Neuronal stem cell (in vitro differentiated cells): ENCODE data around the gene FAM227B.
"Not testable (repeated sequence)": the region's sequence is repeated elsewhere in the genome, so short reads cannot be mapped to it uniquely, and the experiment has no call there.

Experiments used
- DNase-seq: peaks from one replicate; pipeline ENCODE4 v3.0.0-alpha.2; 2013; ENCODE audit warnings: low spot score
- H2AFZ ChIP-seq: one replicate; pipeline ENCODE4 v1.6.1; 2013; ENCODE audit warnings: mild to moderate bottlenecking, low read length, inconsistent platforms
- H2AK5ac ChIP-seq: 2 replicates; pipeline ENCODE4 v1.6.1; 2013; ENCODE audit warnings: low read depth, mild to moderate bottlenecking, inconsistent platforms, low read length, moderate library complexity, mixed read lengths
- H2BK120ac ChIP-seq: 2 replicates; pipeline ENCODE4 v1.6.1; 2013; ENCODE audit warnings: low read depth, mild to moderate bottlenecking, inconsistent platforms, low read length, moderate library complexity, mixed read lengths
- H2BK12ac ChIP-seq: one replicate; pipeline ENCODE4 v1.6.1; 2013; ENCODE audit warnings: low read length, inconsistent platforms
- H2BK15ac ChIP-seq: 2 replicates; pipeline ENCODE4 v1.6.1; 2013; ENCODE audit warnings: mild to moderate bottlenecking, low read length, inconsistent platforms, mixed read lengths
- H2BK5ac ChIP-seq: one replicate; pipeline ENCODE4 v1.6.1; 2013; ENCODE audit warnings: inconsistent platforms, mild to moderate bottlenecking, low read length, moderate library complexity
- H3K14ac ChIP-seq: one replicate; pipeline ENCODE4 v1.6.1; 2013; ENCODE audit warnings: low read length, inconsistent platforms
- H3K18ac ChIP-seq: 2 replicates; pipeline ENCODE4 v1.6.1; 2013; ENCODE audit warnings: low read length, inconsistent platforms
- H3K23ac ChIP-seq: 2 replicates; pipeline ENCODE4 v1.6.1; 2013; ENCODE audit warnings: low read depth, mild to moderate bottlenecking, mixed read lengths, low read length, inconsistent platforms; ENCODE audit not compliant: poor library complexity
- H3K27ac ChIP-seq: replicated peaks from 3 replicates; pipeline ENCODE4 v1.5.1; 2013; ENCODE audit warnings: low read length, inconsistent platforms
- H3K27me3 ChIP-seq, 3 experiments: 2 replicates each; pipeline ENCODE4 v1.6.1; 2013; ENCODE audit warnings: low read length in 3 of 3, mild to moderate bottlenecking in 2 of 3, inconsistent platforms in 1 of 3, low read depth in 1 of 3, mixed read lengths in 1 of 3, moderate library complexity in 1 of 3; ENCODE audit not compliant: control insufficient read depth in 3 of 3, insufficient read depth in 3 of 3
- H3K36me3 ChIP-seq, 2 donors: replicated peaks in 1 of 2; 2 replicates each; pipeline ENCODE4 v1.6.1; 2013; ENCODE audit warnings: low read length in 2 of 2; ENCODE audit not compliant: control insufficient read depth in 2 of 2, insufficient read depth in 2 of 2
- H3K4ac ChIP-seq: 2 replicates; pipeline ENCODE4 v1.6.1; 2013; ENCODE audit warnings: inconsistent platforms, mild to moderate bottlenecking, low read length, moderate library complexity
- H3K4me1 ChIP-seq, 2 donors: 1 replicate in 1 of 2; 2 replicates in 1 of 2; pipeline ENCODE4 v1.6.1; 2013; ENCODE audit warnings: low read length in 2 of 2, low read depth in 1 of 2; ENCODE audit not compliant: control insufficient read depth in 2 of 2, insufficient read depth in 1 of 2
- H3K4me2 ChIP-seq: one replicate; pipeline ENCODE4 v1.6.1; 2013; ENCODE audit warnings: mild to moderate bottlenecking, low read length, inconsistent platforms; ENCODE audit not compliant: insufficient read depth, poor library complexity, severe bottlenecking
- H3K4me3 ChIP-seq, 2 donors: 2 replicates each; pipeline ENCODE4 v1.5.1; 2013; ENCODE audit warnings: low read length in 2 of 2, mild to moderate bottlenecking in 2 of 2, inconsistent platforms in 1 of 2, moderate library complexity in 1 of 2
- H3K79me1 ChIP-seq: one replicate; pipeline ENCODE4 v1.6.1; 2013; ENCODE audit warnings: low read depth, mild to moderate bottlenecking, inconsistent platforms, low read length, moderate library complexity
- H3K9ac ChIP-seq: one replicate; pipeline ENCODE4 v1.6.1; 2013; ENCODE audit warnings: mild to moderate bottlenecking, low read depth, low read length, inconsistent platforms; ENCODE audit not compliant: poor library complexity
- H3K9me3 ChIP-seq, 2 donors: replicated peaks in 1 of 2; 2 replicates each; pipeline versions ENCODE3 to v1.6.1; 2013; ENCODE audit warnings: low read length in 2 of 2, mild to moderate bottlenecking in 2 of 2, inconsistent platforms in 1 of 2, low read depth in 1 of 2, mixed read lengths in 1 of 2, moderate library complexity in 1 of 2; ENCODE audit not compliant: control insufficient read depth in 2 of 2, insufficient read depth in 1 of 2
- H4K8ac ChIP-seq: one replicate; pipeline ENCODE4 v1.6.1; 2013; ENCODE audit warnings: low read depth, mild to moderate bottlenecking, inconsistent platforms, low read length, moderate library complexity
- H4K91ac ChIP-seq: one replicate; pipeline ENCODE4 v1.6.1; 2013; ENCODE audit warnings: low read length, low read depth, mild to moderate bottlenecking, inconsistent platforms; ENCODE audit not compliant: poor library complexity
- WGBS, 2 donors: extraction: QIAGEN DNeasy Blood & Tissue Kit; methylation state at CpG; one replicate each; pipeline ENCODE4 v1.1.7; 2013; ENCODE audit warnings: missing lambda C conversion rate in 2 of 2, mixed read lengths in 1 of 2; ENCODE audit not compliant: insufficient read length in 2 of 2, insufficient replicate concordance in 1 of 2; ENCODE audit errors: extremely low coverage in 2 of 2; 5-methylcytosine and 5-hydroxymethylcytosine counted together

Gene FAM227B

GRCh38 chr15:49606594-49606993 is 14.0 kb downstream of the FAM227B start:
- Histone ChIP-seq H3K4ac (no peak overlapping the region), H3K4me3 (no peak overlapping the region), H4K91ac (no peak overlapping the region), H2BK12ac (no peak overlapping the region), H3K9me3 (peaks cover 6 to 8% of the 10 kb centered on the region in 2 donors), H3K27me3 (no peaks in the 10 kb centered on the region), H3K9ac (no peak overlapping the region), H3K36me3 (peaks cover 0 to 5% of the 10 kb centered on the region in 2 donors), H2BK120ac (no peak overlapping the region), H2BK5ac (no peak overlapping the region), H3K23ac (no peak overlapping the region), H3K4me1 (no peaks in the 10 kb centered on the region), H4K8ac (no peak overlapping the region), H3K14ac (no peak overlapping the region), H3K4me2 (no peak overlapping the region), H3K18ac (no peak overlapping the region), H3K27ac (no peak overlapping the region), H3K79me1 (no peaks in the 10 kb centered on the region), H2BK15ac (no peak overlapping the region), H2AK5ac (no peak overlapping the region), H2AFZ (no peak overlapping the region)
- no peak for DNase-seq

- H3K23ac ChIP-seq: no peak overlapping the region
- H3K27me3 ChIP-seq: no peaks in the 10 kb centered on the region
- no peak overlapping the region for H2AK5ac ChIP-seq
- H3K14ac ChIP-seq: no peak overlapping the region
- no peak overlapping the region for H3K9ac ChIP-seq
- no CpG with 5 or more reads among the region's 2 CpGs for WGBS, 2 donors
- no peaks in the 10 kb centered on the region for H3K4me1 ChIP-seq
- H3K79me1 ChIP-seq: no peaks in the 10 kb centered on the region
- H2AFZ ChIP-seq: no peak overlapping the region
- H3K4me3 ChIP-seq: peak overlapping the region in 1 of 2 donors; percentile 58
- DNase-seq: no peak
- peak overlapping the region; percentile 75 for H2BK5ac ChIP-seq
- no peak overlapping the region for H4K8ac ChIP-seq
- no peak overlapping the region for H2BK15ac ChIP-seq
- peaks cover 6 to 8% of the 10 kb centered on the region in 2 donors for H3K9me3 ChIP-seq
- H3K4me2 ChIP-seq: no peak overlapping the region
- H2BK120ac ChIP-seq: no peak overlapping the region
- no peak overlapping the region for H3K18ac ChIP-seq
- H3K4ac ChIP-seq: no peak overlapping the region
- no peak overlapping the region for H4K91ac ChIP-seq
- H2BK12ac ChIP-seq: no peak overlapping the region
- H3K36me3 ChIP-seq: peaks cover 0 to 5% of the 10 kb centered on the region in 2 donors
- H3K27ac ChIP-seq: no peak overlapping the region
Observed at GRCh38 chr15:49605588-49605987, 15.0 kb downstream of the FAM227B start.

- Histone ChIP-seq H4K91ac (no peak overlapping the region), H3K4me2 (no peak overlapping the region), H3K4me1 (no peaks in the 10 kb centered on the region), H3K27ac (no peak overlapping the region), H2BK12ac (peak overlapping the region; percentile 22), H3K9me3 (peaks cover 6 to 14% of the 10 kb centered on the region in 2 donors), H3K36me3 (peaks cover 0 to 5% of the 10 kb centered on the region in 2 donors), H2AK5ac (no peak overlapping the region), H3K27me3 (no peaks in the 10 kb centered on the region), H3K4me3 (peak overlapping the region in 1 of 2 donors; percentile 58), H3K14ac (no peak overlapping the region), H2AFZ (no peak overlapping the region), H3K23ac (no peak overlapping the region), H2BK15ac (no peak overlapping the region), H3K18ac (no peak overlapping the region), H4K8ac (no peak overlapping the region), H3K9ac (no peak overlapping the region), H3K79me1 (no peaks in the 10 kb centered on the region), H3K4ac (no peak overlapping the region), H2BK5ac (peak overlapping the region; percentile 75), H2BK120ac (no peak overlapping the region)
- no peak for DNase-seq
- no CpG with 5 or more reads among the region's 2 CpGs for WGBS, 2 donors
Observed at GRCh38 chr15:49604625-49605409, 15.8 kb downstream of the FAM227B start.

GRCh38 chr15:49592829-49593316 is 27.7 kb downstream of the FAM227B start:
- H2AK5ac ChIP-seq, H3K79me1 ChIP-seq, H3K23ac ChIP-seq, H3K4me2 ChIP-seq, H3K27ac ChIP-seq, H3K9me3 ChIP-seq, H2BK15ac ChIP-seq, H2BK12ac ChIP-seq, DNase-seq, H3K14ac ChIP-seq, H3K27me3 ChIP-seq, H2AFZ ChIP-seq, H2BK120ac ChIP-seq, H3K4ac ChIP-seq, H3K4me3 ChIP-seq, H3K36me3 ChIP-seq, H3K18ac ChIP-seq, H3K4me1 ChIP-seq, H3K9ac ChIP-seq, H4K91ac ChIP-seq, H4K8ac ChIP-seq, H2BK5ac ChIP-seq: not testable (repeated sequence)
- no CpG with 5 or more reads among the region's 12 CpGs for WGBS, 2 donors
